ENCODE results near the gene SLC6A6.
"Not testable (repeated sequence)": the region's sequence is repeated elsewhere in the genome, so short reads cannot be mapped to it uniquely, and the experiment has no call there.

SLC6A6 gene

GRCh38 chr3:14435175-14436014 is 33.0 kb downstream of the SLC6A6 start:
- peak; percentile 67 for DNase-seq (ENCODE audit: low read depth, low spot score)

- no peak for DNase-seq (ENCODE audit: low read depth, low spot score)
Observed at GRCh38 chr3:14436954-14437281, 34.5 kb downstream of the SLC6A6 start.

- DNase-seq (ENCODE audit: low read depth, low spot score): not testable (repeated sequence)
Observed at GRCh38 chr3:14437705-14438104, 35.3 kb downstream of the SLC6A6 start.

GRCh38 chr3:14438262-14438661 is 35.9 kb downstream of the SLC6A6 start:
- no peak for DNase-seq (ENCODE audit: low read depth, low spot score)

- no peak for DNase-seq (ENCODE audit: low read depth, low spot score)
Observed at GRCh38 chr3:14438929-14439328, 36.5 kb downstream of the SLC6A6 start.

GRCh38 chr3:14439501-14440167 is 37.2 kb downstream of the SLC6A6 start:
- DNase-seq (ENCODE audit: low read depth, low spot score): no peak

GRCh38 chr3:14440168-14440518 is 37.7 kb downstream of the SLC6A6 start:
- no peak for DNase-seq (ENCODE audit: low read depth, low spot score)

GRCh38 chr3:14440531-14441239 is 38.3 kb downstream of the SLC6A6 start:
- peak; percentile 89 for DNase-seq (ENCODE audit: low read depth, low spot score)

- no peak for DNase-seq (ENCODE audit: low read depth, low spot score)
Observed at GRCh38 chr3:14441240-14441919, 39.0 kb downstream of the SLC6A6 start.

GRCh38 chr3:14441920-14442300 is 39.5 kb downstream of the SLC6A6 start:
- no peak for DNase-seq (ENCODE audit: low read depth, low spot score)

GRCh38 chr3:14444380-14444779 is 42.0 kb downstream of the SLC6A6 start:
- DNase-seq (ENCODE audit: low read depth, low spot score): no peak

GRCh38 chr3:14445773-14446172 is 43.4 kb downstream of the SLC6A6 start:
- no peak for DNase-seq (ENCODE audit: low read depth, low spot score)

- DNase-seq (ENCODE audit: low read depth, low spot score): no peak
Observed at GRCh38 chr3:14446988-14447570, 44.7 kb downstream of the SLC6A6 start.

GRCh38 chr3:14448063-14448462 is 45.7 kb downstream of the SLC6A6 start:
- DNase-seq (ENCODE audit: low read depth, low spot score): no peak

GRCh38 chr3:14448756-14449727 is 46.6 kb downstream of the SLC6A6 start:
- DNase-seq (ENCODE audit: low read depth, low spot score): no peak

- DNase-seq (ENCODE audit: low read depth, low spot score): no peak
Observed at GRCh38 chr3:14450506-14450905, 48.1 kb downstream of the SLC6A6 start.

- DNase-seq (ENCODE audit: low read depth, low spot score): no peak
Observed at GRCh38 chr3:14450922-14451606, 48.7 kb downstream of the SLC6A6 start.

- peak; percentile 70 for DNase-seq (ENCODE audit: low read depth, low spot score)
Observed at GRCh38 chr3:14451844-14452739, 49.7 kb downstream of the SLC6A6 start.
